ENCODE measurements around the gene PIP5K1C. TPM values are rescaled to one million over a fixed set of nuclear protein-coding genes. Genes with fewer than 3 reads are reported as not detected.
A peak's percentile ranks its signal among the peaks of the same experiment; 100 is the strongest.

PIP5K1C gene
- total and polyA plus RNA-seq, 9 of the 15 experiments (the other 6 are each of a cell fraction or from before 2014, with no cell fraction given), result 0.38 to 22.1 (median 4.1) TPM

GRCh38 chr19:3608079-3608641 lies 92.1 kb downstream of the PIP5K1C start (continued):
- TF ChIP-seq JUN (IDR thresholded peaks at IDR 0.05; ENCODE audit: borderline replicate concordance, low read depth, low read length) (no peak), JUN (CRISPR knock-in tag; IDR thresholded peaks at IDR 0.05; ENCODE audit: borderline replicate concordance) (no peak), ZNF449 (CRISPR knock-in tag; IDR thresholded peaks at IDR 0.05) (0 out of 2 replicates have a peak, but pooled peaks have one; percentile 56), YBX1 (IDR thresholded peaks at IDR 0.05) (no peak), ESRRB (CRISPR knock-in tag; IDR thresholded peaks at IDR 0.05; ENCODE audit: borderline replicate concordance) (no peak), SLC30A9 (CRISPR knock-in tag; IDR thresholded peaks at IDR 0.05) (no peak), MLX (CRISPR knock-in tag; conservative IDR thresholded peaks at IDR 0.05) (no peak), KHSRP (IDR thresholded peaks at IDR 0.05) (no peak)
